Ovary (tissue), 3 donors: ENCODE results near the gene PALLD.

Experiments
- EP300 ChIP-seq: sonication (generic); formaldehyde crosslinking; IDR thresholded peaks from one replicate; pipeline ENCODE4 v1.6.1; 2017; ENCODE audit warnings: antibody characterized with exemption
- POLR2A ChIP-seq: fragments of 450-650 bp; IDR thresholded peaks from one replicate; pipeline ENCODE4 v1.6.1; 2017; ENCODE audit warnings: antibody characterized with exemption, mild to moderate bottlenecking, moderate library complexity
- TF ChIP-seq, protein P1 (sequence below), 3 donors: fragments of 450-650 bp in 2 of 3; fragments of 200-600 bp in 1 of 3; IDR thresholded peaks; one replicate each; pipeline versions ENCODE4 v1.5.1 to v1.8.0; 2016 to 2022; ENCODE audit warnings: antibody characterized with exemption in 3 of 3, mild to moderate bottlenecking in 1 of 3
- donor health status: DM: no; HTN: no; CAD: no.

DNA sequence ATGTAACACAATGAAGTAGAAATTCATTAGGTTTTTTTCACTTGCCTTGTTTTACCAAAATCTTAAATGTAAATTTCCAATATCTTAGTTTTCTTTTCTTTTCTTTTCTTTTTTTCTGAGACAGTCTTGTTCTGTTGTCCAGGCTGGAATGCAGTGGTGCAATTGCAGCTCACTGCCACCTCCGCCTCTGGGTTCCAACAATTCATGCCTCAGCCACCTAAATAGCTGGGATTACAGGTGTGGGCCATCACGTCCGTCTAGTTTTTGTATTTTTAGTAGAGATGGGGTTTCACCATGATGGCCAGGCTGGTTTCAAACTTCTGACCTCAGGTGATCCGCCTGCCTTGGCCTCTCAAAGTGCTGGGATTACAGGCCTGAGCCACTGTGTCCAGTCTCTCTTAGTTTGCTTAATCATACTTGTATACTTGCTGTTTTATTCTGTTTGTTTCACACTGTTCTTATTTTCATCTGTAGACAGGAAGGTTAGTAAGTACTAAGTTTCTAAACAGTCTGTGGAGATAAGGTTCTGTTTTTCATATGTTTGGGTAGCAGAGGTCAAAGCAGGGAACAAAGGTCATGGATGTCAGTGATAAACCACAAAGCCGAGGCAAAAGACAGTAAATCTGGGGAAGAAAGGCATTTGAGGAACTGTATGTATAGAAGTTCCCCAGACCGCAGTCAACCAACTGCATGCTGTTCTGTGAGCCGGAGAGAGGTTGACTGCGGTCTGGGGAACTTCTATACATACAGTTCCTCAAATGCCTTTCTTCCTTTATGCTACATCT, 384.2 kb downstream of the PALLD start:
- TF ChIP-seq, protein P1, sequence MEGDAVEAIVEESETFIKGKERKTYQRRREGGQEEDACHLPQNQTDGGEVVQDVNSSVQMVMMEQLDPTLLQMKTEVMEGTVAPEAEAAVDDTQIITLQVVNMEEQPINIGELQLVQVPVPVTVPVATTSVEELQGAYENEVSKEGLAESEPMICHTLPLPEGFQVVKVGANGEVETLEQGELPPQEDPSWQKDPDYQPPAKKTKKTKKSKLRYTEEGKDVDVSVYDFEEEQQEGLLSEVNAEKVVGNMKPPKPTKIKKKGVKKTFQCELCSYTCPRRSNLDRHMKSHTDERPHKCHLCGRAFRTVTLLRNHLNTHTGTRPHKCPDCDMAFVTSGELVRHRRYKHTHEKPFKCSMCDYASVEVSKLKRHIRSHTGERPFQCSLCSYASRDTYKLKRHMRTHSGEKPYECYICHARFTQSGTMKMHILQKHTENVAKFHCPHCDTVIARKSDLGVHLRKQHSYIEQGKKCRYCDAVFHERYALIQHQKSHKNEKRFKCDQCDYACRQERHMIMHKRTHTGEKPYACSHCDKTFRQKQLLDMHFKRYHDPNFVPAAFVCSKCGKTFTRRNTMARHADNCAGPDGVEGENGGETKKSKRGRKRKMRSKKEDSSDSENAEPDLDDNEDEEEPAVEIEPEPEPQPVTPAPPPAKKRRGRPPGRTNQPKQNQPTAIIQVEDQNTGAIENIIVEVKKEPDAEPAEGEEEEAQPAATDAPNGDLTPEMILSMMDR (IDR thresholded peaks at IDR 0.05): no peak
- no peak for TF ChIP-seq EP300
- no peak for TF ChIP-seq POLR2A
